Caco-2 (cell line): ENCODE measurements around the gene CREB5. TPM values are rescaled to one million over a fixed set of nuclear protein-coding genes. Genes with fewer than 3 reads are reported as not detected.
A peak's percentile ranks its signal among the peaks of the same experiment; 100 is the strongest.

ENCODE experiments used
- BruUV-seq: library from RNA; stranded (reverse); fragments of 400-500 nt; replicated peaks from 2 replicates; lab custom pipeline; 2021; lab: Mats Ljungman, UMichigan
- CTCF ChIA-PET: fragments of 300-600 bp; sonication (Branson Sonifier 250); formaldehyde crosslinking; loops from one replicate; lab custom pipeline; 2022; ENCODE audit warnings: antibody characterized with exemption; lab: Charles Lee
- POLR2A ChIA-PET: fragments of 300-600 bp; sonication (Branson Sonifier 250); formaldehyde crosslinking; loops from one replicate; lab custom pipeline; 2022; ENCODE audit warnings: antibody characterized with exemption; lab: Charles Lee
- DNase-seq, 2 experiments: peaks; one replicate each; pipeline versions ENCODE4 v3.0.0 to v3.0.0-alpha.2; 2020 to 2022
- H3K27me3 ChIP-seq: replicated peaks from 2 replicates; pipeline ENCODE4 v1.6.0; 2011; ENCODE audit warnings: low read length; ENCODE audit not compliant: control insufficient read depth, insufficient read depth
- H3K36me3 ChIP-seq: 2 replicates; pipeline ENCODE4 v1.5.1; 2011; ENCODE audit warnings: low read length; ENCODE audit not compliant: control insufficient read depth, insufficient read depth
- H3K4me1 ChIP-seq: fragments of 250-450 bp; sonication (Bioruptor Pico); 2 replicates; pipeline ENCODE4 v1.5.1; 2020; ENCODE audit warnings: mild to moderate bottlenecking
- H3K4me3 ChIP-seq: 2 replicates; pipeline ENCODE4 v1.5.1; 2011; ENCODE audit warnings: low read depth, mild to moderate bottlenecking, control low read depth, low read length
- H3K9me3 ChIP-seq: fragments of 250-450 bp; sonication (Bioruptor Pico); 2 replicates; pipeline ENCODE4 v1.5.1; 2020; ENCODE audit warnings: mild to moderate bottlenecking, moderate library complexity
- H3K27ac Mint-ChIP-seq: one replicate; pipeline ENCODE4 v1.8.0; 2022; ENCODE audit warnings: mixed read lengths; ENCODE audit not compliant: unreplicated experiment
- H3K27me3 Mint-ChIP-seq: one replicate; pipeline ENCODE4 v1.8.0; 2022; ENCODE audit warnings: mixed read lengths; ENCODE audit not compliant: insufficient read depth, unreplicated experiment
- H3K36me3 Mint-ChIP-seq: one replicate; pipeline ENCODE4 v1.8.0; 2022; ENCODE audit warnings: mild to moderate bottlenecking, mixed read lengths; ENCODE audit not compliant: insufficient read depth, unreplicated experiment
- H3K4me1 Mint-ChIP-seq: one replicate; pipeline ENCODE4 v1.8.0; 2022; ENCODE audit warnings: low read depth, mixed read lengths; ENCODE audit not compliant: unreplicated experiment
- H3K4me3 Mint-ChIP-seq: one replicate; pipeline ENCODE4 v1.8.0; 2022; ENCODE audit warnings: mild to moderate bottlenecking, moderate library complexity, mixed read lengths; ENCODE audit not compliant: unreplicated experiment
- H3K9me3 Mint-ChIP-seq: one replicate; pipeline ENCODE4 v1.8.0; 2022; ENCODE audit warnings: mixed read lengths; ENCODE audit not compliant: unreplicated experiment
- CTCF ChIP-seq, 2 experiments: fragments of 200-600 bp in 1 of 2; IDR thresholded peaks; 1 replicate in 1 of 2; 2 replicates in 1 of 2; pipeline versions ENCODE4 v1.5.1 to v1.8.0; 2011 to 2022; ENCODE audit warnings: antibody characterized with exemption in 1 of 2, control low read depth in 1 of 2, inconsistent platforms in 1 of 2, low read depth in 1 of 2, low read length in 1 of 2, mild to moderate bottlenecking in 1 of 2, moderate library complexity in 1 of 2; ENCODE audit not compliant: insufficient read depth in 1 of 2, severe bottlenecking in 1 of 2, unreplicated experiment in 1 of 2
- intact Hi-C: fragments of 100-400 bp; cut with micrococcal nuclease; formaldehyde crosslinking; loops from one replicate; pipeline ENCODE4 v1.10.0; 2022; ENCODE audit not compliant: unreplicated experiment
- total RNA-seq: library from RNA; stranded (reverse); gene quantifications from 2 replicates; pipeline ENCODE4 v1.2.3, GENCODE V29; 2022

CREB5 gene
- total RNA-seq, 1 experiment from 2014 or later: 9.1 TPM

DNA sequence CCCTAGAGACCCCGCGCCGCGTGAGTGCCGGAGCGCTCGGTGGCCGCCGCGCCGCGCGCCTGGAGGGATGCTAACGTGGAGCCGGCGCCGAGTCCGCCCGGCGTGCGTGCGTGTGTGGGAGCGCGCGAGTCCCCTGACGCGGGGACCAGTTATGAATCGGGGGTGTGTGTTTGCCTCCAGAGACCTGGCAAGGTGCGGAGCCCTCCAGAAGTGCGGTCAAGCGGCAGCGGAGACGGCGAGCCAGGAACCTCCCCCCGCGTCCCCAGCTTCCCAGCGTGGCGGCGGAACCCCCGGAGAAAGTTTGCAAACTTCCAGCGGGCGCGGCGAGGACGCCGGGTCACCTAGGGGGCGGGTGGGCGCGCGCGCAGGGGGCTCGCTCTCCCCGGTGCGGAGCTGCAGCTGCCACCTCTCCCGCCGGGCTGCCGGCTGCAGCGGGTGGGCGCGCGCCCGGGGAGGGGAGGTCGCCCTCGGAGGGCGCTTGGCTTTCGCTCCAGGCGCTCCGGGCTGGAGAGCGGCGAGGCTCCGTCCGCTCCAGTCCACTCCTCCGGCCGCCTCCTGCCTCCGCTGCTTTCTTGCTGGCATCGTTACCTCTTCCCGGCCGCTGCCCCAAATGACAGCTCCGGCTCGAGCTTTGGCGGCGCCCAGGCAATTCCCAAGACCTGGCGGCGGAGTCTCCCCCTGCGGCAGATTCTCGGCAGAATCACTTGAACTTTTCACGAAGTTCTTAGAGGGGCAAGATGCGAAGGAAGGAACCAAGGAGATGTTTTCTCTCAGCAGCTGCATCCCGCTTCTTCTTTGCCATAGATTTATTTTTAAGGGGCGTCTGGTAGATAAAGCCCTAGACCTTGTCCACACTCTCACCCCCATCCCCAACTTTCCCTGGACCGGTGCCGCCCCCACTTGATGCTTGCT, 2.3 kb upstream of the CREB5 start:
- DNase-seq: peak in 1 of 2 experiments; percentile 42
- Histone ChIP-seq H3K27me3 (no peaks in the 10 kb centered on the region; the same call in 1 of the 2 replicates), H3K4me1 (peaks cover 5% of the 10 kb centered on the region), H3K36me3 (no peaks in the 10 kb centered on the region), H3K9me3 (no peaks in the 10 kb centered on the region), H3K4me3 (peak overlapping the region; percentile 47)
- POLR2A ChIA-PET: interaction anchor here (1.0 kb wide), 1 partner anchor 11 kb away, joined by 3 read pairs; no protein-coding TSS in a partner anchor
- no peaks in the 10 kb centered on the region for H3K9me3 Mint-ChIP-seq
- H3K4me3 Mint-ChIP-seq: peak overlapping the region; percentile 85
- TSS peak; percentile 85 for BruUV-seq
- intact Hi-C loops: loop anchor here (2.0 to 5.0 kb wide), 2 partner anchors 127 to 212 kb away; no protein-coding TSS in a partner anchor
- CTCF ChIA-PET: no interaction called here
- no peaks in the 10 kb centered on the region for H3K27me3 Mint-ChIP-seq
- H3K36me3 Mint-ChIP-seq: peaks cover 6% of the 10 kb centered on the region
- peaks cover 9% of the 10 kb centered on the region for H3K4me1 Mint-ChIP-seq
- TF ChIP-seq CTCF (IDR thresholded peaks at IDR 0.05; ENCODE audit: insufficient read depth in 1 of 2, low read depth in 1 of 2, low read length in 1 of 2, severe bottlenecking in 1 of 2, unreplicated experiment in 1 of 2): no peak
- H3K27ac Mint-ChIP-seq: peak overlapping the region; percentile 89

- peak; percentile 48 to 57 for DNase-seq
- Mint-ChIP-seq H3K27ac (peak overlapping the region; percentile 89), H3K9me3 (no peaks in the 10 kb centered on the region), H3K36me3 (peaks cover 6% of the 10 kb centered on the region), H3K27me3 (no peaks in the 10 kb centered on the region), H3K4me3 (peak overlapping the region; percentile 85), H3K4me1 (peaks cover 9% of the 10 kb centered on the region)
- Histone ChIP-seq H3K4me3 (peak overlapping the region; percentile 47), H3K27me3 (no peaks in the 10 kb centered on the region; the same call in 1 of the 2 replicates), H3K4me1 (peaks cover 5% of the 10 kb centered on the region), H3K9me3 (no peaks in the 10 kb centered on the region), H3K36me3 (no peaks in the 10 kb centered on the region)
- ChIA-PET POLR2A (interaction anchor here (1.0 kb wide), 1 partner anchor 11 kb away, joined by 3 read pairs; no protein-coding TSS in a partner anchor), CTCF (interaction anchor here (0.6 kb wide), 2 partner anchors 106 to 1262 kb away, joined by 4 to 5 read pairs; no protein-coding TSS in a partner anchor)
- TF ChIP-seq CTCF (IDR thresholded peaks at IDR 0.05; ENCODE audit: insufficient read depth in 1 of 2, low read depth in 1 of 2, low read length in 1 of 2, severe bottlenecking in 1 of 2, unreplicated experiment in 1 of 2): no peak
- intact Hi-C loops: loop anchor here (5.0 kb wide), 1 partner anchor 211 kb away; no protein-coding TSS in a partner anchor
- BruUV-seq: no TSS peak
These were observed 1.4 kb upstream of the CREB5 start for GRCh38 chr7:28410628-28411531.
